GM19438 (cell line): Measurements from ENCODE around the gene DSCAML1.

Source experiments
- ATAC-seq: cut with Tn5 transposase; IDR thresholded peaks from one replicate; pipeline ENCODE4 v1.9.1; 2021; ENCODE audit warnings: low read depth; ENCODE audit not compliant: unreplicated experiment

The DSCAML1 gene

DNA sequence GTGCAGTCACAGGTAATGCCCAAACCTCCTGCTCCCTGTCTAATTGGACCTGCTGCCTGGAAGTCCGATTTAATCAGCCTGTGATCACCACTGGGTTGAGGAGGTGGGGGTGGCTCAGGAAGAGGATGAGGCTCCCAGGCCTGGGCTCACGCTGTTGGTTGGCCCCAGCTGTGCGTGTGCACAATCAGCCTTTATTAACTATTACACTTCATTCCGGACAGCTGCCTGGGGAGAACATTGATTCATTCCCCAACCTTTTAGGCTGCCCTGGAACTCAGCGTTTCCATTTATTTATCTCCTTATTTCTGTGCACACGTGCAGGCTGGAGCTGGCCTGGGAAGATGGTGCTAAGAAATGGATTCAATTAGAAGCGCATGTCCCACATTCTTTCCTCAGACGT is 123.4 kb downstream of the DSCAML1 start:
- no peak for ATAC-seq

DNA sequence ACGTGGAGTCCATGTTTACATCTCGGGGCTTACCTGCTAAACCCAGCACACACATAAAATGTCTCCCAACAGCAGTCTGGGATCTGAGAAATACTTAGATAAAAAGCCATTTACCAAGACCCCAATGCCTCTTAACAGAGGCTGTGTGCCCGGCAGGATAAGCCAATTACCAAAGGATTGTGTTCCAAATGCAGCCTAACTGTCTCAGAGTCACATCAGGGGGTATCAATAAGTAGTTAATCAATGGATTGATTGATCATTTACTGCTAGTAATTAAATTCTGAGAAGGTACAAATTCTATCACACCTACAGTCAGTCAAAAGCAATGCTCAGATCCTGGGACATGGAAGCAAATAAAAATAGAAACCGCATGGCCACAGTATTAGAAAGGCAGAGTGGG is 125.6 kb downstream of the DSCAML1 start:
- ATAC-seq: no peak

DNA sequence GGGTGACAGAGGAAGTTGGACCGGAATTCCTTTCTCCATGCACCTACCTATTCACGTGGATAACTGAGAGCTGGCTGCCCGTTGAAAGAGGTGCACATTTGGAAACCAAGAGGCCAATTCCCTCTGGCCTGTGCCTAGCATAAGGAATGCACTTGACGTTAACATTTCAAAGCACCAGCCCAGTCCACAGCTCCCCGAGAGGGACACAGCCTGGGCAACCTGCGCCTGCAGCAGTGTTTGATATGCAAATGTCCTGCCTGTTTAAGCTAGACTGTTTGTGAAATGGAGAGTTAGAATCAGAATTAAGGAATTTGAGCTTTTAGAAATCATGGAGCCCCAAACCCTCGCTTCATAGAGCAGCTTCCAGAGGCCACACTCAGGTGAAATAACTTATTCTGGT is 126.1 kb downstream of the DSCAML1 start:
- no peak for ATAC-seq

DNA sequence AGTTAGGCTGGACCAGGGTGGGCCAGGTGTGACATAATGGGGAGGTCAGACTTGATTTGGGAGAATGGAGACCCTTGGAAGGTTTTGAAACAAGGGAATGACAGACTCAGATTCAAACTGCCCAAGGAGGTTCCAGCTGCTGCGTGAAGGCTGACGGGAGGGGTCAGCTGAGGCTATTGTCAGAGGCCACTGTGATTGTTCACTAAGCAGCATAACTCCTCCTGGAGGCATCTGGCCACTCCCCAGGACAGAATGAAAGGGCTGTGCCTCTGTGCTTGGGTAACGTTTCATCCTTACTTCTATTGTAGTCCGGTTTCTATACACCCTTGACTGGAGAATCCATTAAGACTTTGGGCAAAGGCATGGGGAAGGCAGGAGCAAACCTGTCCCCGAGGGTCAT is 126.6 kb downstream of the DSCAML1 start:
- no peak for ATAC-seq

DNA sequence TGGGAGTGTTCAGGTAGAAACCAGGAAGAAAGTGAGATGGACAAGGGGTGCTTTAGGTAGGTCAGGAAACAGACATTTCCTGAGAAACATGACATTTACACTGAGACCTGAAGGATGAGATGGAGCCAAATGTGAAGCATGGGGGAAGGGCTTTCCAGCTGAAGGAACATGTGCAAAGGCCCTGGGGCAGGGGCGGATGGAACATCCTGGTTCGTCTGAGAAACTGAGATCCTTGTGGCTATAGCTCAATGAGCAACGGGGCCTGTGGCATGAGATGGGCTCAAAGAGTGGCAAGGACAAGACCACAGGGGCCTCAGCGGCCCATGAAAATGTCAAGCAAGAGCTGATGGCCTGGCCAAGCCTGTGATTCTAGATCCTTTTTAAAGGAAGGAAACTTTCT is 127.4 kb downstream of the DSCAML1 start:
- ATAC-seq: no peak

DNA sequence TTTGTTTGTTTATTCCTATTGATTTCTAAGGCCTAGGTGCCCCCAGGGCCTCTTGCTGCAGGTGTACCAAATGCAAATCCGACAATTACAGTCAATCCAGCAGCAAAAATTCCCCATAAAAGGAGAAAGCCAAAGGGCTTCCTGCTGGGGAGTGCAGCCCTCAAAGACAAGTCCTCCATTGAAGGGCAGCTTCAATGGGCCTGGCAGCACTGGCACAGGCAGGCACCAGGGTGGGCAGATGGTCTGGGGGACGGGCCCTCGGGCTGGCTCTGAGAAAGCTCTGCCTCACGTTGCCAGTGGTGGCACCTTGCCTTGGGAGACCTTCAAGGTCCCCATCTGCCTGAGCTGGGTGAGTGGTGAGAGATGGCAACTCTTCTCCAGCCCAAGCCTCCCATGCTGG is 128.0 kb downstream of the DSCAML1 start:
- no peak for ATAC-seq

DNA sequence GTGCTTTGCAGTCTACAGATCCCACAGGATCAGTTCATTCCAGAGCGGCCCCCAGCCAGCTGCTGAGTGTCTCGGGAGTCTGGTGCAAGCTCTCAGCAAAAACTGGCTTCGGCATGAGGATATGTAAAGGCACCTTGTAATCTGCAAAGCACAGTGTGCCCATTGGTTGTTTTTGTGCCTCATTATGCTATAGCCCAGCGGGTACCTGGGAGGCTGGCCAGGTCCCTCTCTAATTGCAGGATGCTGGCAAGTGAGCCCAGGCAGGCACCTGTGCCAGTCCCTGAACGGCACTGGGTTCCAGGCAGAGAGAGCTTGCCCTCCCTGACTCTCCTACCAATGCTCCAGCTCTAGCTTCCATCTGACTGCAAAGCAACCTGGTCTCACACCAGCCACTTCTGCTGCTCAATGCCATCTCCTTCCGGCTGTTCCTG is 128.7 kb downstream of the DSCAML1 start:
- no peak for ATAC-seq

DNA sequence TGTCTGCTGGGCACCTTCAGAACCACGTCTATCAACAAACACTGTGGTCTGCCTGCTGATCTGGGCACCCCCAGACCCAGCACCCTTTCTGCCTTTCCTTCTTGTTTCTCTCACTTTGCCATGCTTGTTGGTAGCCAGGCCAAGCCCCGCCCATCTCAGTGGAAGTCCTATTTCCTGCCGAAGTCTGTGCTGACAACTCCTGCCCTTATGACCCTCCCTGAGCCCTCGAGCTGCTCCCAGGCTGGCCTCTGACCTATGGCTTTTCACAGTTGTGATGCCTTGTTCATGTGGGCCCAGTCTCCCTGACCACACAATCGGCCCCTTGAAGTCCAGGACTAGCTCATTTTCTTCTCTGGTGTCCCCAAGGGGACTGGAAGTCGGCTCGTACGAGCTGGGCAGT is 132.1 kb downstream of the DSCAML1 start:
- no peak for ATAC-seq

DNA sequence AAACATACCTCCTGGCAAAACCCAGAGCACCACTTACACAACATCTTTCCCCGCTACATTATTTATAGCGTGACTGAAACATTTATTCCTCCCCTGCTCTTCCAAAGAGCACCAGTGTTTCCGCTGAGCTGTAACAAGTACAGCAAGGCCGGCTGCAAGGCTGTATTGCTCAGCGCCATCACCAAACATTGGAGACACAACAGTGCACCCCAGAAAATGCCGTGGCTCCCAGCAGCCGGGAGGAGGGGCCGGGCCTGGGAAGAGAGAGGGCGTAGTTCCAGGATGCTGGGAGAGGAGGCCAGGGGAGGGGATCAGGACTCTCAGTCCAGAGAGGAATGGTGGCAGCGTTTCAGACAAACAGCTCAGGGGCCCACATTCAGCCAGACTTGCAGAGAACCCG is 133.2 kb downstream of the DSCAML1 start:
- ATAC-seq: no peak

DNA sequence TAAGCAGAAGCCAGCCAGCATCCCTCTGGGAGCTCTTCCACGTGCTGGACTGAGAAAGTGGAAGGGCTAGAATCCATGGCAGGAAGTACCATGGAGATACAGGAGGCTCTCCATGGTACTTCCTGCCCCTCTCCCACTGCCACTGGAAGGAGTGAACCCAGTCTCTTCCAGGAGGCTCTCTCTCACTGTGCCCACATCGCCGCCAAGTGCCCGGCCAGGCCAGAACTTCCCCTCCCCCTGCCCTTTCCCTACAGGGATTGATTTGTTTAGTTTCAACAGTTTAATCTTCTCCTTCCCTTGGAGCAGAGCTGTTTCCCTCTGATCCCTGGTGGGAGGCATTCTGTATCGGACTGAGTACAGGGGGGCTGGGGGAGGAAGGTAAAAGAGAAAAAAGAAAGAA is 133.6 kb downstream of the DSCAML1 start:
- no peak for ATAC-seq

DNA sequence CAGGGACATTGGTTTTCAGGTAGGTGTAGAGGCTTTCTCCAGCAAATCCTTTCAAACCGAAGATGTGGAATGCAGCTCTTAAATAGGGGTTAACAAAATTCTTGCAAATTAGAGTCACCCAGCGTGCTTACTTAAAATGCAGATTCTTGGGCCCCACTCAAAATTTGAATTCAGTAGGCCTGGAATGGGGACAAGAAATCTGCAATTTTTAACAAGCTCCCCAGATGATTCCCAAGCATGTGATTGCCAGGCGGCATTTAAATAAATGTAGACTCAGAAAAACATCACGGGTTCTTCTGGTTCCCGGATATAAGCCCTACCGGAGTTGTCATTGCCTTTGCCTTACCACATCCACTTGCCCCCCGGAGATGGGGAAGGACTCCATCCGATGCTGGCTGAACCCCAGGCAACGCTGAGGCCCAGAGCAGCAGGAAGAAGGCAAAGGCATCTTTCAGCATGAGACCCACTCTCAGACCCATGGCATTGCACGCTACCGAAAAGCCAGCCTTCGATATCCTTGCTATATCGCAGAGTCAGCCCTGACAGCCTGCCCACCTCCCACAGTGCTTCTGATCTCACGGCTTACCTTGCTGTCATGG is 134.2 kb downstream of the DSCAML1 start:
- no peak for ATAC-seq

DNA sequence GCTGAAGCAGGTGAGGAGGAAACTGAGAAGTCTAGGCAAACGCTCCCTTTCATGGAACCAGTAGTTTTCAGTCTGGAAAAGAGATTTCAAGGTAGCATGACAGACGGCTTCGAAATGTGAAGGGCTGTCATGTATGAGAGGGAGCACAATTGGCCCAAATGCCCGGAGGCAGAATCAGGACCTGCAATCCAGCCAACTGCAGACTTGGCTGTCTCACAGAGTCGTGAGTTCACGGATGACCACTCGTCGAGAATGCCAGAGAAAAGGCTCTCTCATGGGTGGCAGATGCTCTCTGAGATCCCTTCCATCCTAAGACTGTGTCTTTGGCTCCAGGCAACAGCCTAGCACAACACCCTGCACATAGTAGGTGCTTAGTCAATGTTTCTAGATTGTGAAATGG is 134.8 kb downstream of the DSCAML1 start:
- ATAC-seq: no peak

DNA sequence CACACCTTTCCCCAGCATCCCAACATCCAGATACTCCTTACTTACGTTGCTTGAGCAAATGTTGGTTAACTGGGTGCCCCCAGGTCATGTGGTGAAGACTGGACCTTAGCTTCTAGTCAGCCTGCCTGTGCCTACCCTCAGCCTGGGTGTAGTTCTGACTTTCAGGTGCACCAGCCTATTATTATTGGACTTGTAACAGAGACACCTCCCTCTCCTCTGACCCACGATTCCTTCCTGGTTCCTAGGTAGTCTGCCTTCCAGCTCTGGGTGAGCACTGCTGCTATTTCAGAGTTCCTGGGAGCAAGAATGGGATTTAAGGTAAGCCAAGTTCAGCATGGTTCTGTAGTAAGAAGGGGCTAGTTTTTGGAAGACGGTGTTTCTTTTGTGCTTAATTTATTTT is 138.2 kb downstream of the DSCAML1 start:
- ATAC-seq: no peak

DNA sequence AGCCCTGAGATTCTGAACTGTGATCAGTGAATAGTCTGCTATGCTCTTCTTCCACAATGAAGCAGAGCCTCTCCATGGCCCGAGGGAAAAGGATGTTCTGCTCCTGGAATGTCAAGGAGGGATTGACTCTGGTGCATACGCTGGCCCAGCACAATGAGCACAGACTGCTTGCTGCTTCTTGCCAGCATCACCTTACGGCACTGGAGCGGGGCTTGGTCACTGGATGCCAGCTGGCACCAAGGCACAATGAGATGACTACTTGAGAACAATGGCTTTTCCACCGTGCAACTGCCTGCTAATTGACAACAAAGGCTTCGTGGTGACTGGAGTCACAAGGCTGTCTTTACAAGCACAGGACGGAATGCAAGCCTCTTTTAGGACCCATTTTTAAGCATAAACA is 139.2 kb downstream of the DSCAML1 start:
- no peak for ATAC-seq

DNA sequence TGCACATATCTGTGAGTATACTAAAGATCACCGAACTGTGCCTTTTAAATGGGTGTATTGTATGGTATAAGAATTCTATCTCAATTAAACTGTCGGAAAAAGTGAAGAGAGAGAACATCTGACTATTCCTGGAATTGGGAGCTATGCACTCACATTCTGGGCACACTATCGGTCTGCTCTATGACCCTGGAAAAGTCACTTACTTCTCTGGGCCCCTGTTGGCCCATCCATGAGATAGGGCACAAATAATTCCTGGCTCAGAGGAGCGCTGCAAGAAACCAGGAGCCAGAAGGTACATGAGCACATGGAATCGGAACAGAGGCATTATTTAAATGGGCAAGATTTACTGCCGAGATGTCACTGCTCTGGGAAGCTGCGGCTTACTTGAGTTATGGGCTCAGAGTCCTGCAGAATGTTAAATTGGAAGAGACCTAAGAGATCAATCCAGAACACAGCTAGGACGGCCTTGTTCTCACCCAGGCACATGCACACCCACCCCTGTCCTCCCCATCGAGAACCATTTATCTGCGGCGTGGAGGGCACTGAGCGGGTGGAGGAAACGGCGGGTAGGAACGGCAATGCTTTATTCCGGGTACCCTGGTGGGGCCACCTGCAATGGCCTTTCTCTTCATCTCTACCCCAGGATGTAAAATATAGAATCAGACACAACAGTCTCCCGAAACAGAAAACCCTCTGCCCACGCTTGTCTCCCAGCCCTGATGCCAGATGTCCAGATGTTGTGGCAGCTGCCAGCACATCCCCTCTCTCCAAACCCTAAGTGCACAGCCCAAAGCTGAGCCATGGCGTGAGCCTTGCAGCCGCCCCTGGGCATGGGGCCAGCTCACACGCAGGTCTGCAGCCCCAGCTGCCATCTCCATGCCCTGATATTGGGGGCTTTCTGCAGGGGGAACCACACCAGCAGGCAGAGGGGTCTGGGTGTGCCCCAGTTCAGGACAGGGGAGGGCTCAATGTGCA is 142.4 kb downstream of the DSCAML1 start:
- no peak for ATAC-seq

DNA sequence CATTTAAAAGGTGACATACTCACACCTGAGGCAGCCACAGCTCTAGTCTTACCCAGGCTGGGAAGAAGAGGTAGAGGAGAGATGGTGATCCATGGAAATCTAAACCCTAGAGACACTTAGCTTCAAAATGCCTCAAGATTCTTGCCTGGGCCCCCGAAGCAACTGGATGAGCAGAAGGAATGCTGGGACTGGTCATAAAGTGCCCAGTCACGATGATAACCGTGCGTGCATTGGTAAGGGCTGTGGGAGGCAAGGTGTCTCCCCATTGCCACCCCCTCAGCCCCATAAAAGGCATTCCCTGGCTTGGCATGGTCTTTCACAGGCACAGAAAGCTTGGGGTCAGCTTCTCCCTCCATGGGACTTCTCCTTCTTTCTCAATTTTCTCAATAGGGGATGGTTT is 144.5 kb downstream of the DSCAML1 start:
- ATAC-seq: no peak

DNA sequence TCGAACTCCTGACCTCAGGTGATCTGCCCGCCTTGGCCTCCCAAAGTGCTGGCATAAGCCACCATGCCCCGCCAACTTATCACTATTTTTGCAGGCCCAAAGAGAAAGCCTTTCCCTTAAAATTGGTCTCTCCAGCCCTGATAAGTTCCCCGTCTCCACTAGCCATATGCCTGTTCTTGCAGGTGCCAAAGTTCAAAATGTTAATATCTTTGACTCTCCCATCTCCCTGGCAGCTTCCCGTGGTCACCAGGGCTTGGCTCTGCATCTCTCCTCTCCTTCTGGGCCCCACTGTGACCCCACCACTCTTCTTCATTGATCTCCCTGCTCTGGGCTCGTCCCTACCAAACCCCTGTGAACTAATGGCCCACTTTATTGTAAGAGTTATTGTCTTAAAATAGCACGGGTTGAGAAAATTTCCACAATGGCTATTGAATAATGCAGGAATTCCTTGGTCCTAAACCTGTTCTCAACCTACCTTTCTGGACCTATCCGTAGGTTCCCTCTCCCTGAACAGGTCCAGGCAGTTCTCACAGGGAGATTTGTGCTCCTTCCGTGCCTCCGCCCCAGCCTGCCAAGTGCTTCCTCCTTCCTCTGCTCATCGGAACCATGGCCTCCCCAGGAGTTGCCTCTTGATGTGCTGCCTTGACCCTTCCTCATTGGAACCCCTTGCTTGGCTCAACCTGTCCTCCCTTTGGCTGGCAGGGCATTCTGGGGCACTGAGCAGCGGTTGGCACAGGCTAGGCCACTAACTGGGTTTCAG is 147.5 kb downstream of the DSCAML1 start:
- ATAC-seq: no peak

DNA sequence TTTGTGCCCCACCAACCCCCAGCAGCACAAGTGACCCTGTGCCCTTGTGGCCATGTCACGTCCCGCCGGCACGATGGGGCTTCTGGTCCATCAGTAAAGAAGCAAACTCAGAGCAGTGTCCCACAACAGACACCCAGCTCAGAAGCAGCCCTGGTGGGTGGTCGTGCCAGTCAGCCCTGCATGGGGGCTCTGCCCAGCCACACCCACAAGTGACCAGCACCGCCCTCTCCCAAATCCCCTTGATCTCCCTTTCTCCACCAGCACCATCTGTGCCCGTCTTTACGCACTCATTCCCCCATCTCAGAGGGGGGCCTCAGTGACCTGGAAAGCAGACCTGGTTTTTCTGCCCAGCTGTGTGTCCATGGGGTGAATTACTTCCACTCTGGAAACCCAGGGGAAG is 149.1 kb downstream of the DSCAML1 start:
- ATAC-seq: no peak

DNA sequence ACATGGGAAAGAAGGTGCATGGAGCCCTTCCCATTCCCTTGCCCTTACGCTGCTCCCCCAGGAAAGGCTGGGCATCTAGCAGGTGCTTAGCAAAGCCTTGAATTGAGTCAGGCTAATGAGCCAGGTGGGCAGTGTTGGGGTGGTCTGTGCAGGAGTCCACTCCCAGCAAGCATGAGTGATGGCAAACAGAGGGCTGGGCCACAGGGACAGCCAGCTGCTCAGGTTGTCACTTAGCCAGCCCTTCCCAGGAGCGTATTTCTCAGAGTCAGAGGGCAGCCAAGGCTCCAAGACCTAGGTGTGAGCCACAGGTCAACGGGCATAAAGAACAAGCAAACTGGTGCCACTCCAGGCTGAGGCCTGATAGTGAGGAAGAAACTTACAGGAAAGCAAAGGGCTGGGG is 149.8 kb downstream of the DSCAML1 start:
- ATAC-seq: no peak

DNA sequence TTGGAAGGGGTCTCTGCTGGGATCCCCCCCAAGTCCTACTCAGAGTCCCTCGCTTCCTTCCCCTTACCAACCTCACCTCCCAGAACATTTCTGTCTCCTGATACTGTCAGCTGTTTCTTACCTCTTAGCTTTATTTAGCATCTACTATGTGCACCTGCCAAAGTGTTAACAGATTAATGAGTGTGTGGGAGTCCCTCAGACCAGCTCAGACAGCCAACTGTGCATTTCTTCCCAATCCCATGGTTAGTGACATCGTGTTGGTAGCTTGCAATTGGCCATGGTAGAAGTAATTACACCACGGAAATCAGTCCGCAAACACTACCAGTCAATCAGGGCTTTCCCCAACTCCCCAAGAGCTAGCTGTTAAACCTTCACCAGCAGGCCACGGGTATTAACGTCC is 150.6 kb downstream of the DSCAML1 start:
- no peak for ATAC-seq

DNA sequence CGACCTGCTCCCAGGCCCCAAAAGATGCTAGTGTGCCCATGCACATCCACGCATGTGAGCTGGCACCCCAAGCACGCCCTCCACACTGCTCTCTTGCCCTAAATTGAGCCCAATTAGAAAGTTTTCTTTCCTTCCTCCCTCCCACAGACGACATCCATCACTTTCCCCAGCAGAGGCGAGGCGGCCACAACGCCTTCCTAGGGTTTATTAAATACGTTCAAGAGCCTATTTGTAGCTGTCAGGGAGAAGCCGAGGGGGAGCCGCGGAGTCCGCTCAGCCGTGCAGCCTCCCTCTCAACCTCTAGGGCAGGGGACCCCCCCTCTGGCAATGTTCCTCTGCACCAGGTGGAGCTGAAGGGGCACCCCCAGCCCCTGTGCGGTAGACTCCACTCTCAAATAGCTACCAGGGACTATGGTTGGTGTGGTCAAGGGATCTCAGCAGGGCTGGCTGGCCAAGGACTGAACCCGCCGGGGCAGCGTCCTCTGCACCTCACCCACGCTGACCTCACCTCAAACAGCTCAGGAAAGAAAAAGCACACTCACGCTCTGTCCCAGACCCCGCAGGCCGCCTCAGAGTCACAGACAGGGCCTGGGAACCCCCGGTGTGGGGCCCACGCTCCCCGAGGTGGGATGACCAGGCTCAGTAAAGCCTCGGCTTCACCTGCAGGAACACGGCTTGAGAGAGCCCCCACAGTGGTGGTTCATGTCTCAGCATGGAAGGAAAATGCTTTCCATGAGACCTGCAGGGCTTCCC is 152.4 kb downstream of the DSCAML1 start:
- ATAC-seq: no peak
